NK-92 treated with Interleukin-12 subunit alpha and Interleukin-12 subunit beta, amount 100 ng/mL, for 24 hours (cell line): ENCODE data around the gene USO1.
"Not testable (repeated sequence)": the region's sequence is repeated elsewhere in the genome, so short reads cannot be mapped to it uniquely, and the experiment has no call there.

Source experiments
- DNase-seq: peaks from one replicate; lab custom pipeline; 2025; lab: John Stamatoyannopoulos, UW

Gene USO1

DNA sequence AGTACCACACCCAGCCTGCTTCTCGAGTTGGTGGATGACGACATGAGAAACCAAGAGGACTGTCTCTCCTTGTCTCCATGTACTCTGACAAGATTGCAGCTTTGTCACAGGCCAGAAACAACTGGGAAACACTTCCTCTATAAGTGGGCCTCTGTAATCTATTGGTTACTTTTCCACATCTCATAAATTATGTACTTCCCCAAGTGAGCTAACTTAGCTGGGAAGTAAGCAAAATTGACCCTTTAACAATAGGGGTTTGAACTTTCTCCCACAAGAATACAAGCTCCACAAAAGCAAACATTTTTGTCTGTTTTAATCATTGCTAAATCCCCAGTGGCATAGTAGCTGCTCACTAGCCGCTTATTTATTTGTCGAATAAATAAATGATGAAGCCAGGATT, 14.1 kb upstream of the USO1 start:
- DNase-seq: no peak

DNA sequence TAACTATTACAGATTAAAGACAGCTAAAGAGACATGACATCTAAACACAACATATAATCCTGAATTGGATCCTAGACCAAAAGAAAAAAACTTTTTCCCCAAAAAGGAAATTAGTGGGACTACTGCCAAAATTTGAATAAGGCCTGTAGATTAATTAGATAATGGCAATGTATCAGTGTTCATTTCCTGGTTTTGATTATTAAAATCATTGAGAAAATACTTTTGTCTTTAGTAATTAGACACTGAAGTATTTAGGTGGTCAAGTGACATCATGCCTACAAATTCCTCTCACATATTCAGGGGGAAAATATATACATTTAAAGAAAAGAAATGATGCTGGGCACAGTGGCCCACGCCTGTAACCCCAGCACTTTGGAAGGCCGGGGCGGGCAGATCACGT, 10.4 kb upstream of the USO1 start:
- DNase-seq: no peak

DNA sequence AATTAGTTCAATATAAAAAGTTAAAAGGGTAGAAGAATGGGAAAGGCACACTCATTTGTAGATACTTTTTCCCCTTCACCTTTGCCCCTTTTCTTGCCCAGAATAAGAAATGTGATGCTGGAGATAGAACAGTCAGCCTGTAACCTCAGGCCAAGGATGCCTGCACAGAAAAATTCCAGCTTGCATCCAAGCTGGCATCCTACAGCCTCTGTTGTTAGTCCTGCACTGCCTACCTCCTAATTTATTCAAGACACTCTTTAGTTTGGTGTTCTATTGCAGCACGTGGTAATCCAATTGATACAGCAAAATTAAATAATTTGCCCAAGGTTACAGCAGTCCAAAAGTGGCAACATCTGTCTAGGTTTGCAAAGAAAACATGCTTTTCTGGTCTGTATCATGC, 9.7 kb upstream of the USO1 start:
- no peak for DNase-seq

DNA sequence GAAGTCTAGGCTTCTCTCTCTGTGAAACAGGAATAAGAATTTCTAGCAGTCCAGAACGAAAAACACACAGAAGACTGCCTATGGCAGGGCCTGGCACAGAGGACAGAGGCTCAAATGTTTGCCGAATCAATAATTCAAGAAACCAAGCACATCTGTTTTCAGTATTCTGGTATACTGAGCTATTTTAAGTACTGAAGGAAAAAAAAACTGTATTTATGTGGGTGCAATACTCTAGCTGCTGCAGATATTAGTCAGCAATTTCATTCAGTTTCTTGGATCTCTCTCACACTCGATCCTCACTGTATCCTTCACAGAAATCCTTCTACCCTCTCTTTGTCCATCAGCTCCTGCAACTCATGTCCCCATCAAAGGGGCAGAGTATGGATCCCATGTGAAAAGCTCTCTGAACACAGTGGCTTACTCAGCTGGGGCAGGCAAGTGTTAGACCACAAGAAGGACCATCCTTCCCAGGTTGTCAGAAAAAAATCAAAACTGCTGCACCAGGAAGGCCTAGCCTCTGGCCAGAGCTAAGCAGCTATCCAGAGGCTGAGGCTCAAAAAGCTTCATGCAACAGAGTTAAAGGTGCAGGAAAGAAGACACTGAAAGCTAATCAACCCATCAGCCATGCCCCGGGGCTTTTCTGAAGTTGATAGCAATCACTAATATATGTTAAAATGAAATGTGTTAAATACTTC, 9.1 kb upstream of the USO1 start:
- DNase-seq: no peak

DNA sequence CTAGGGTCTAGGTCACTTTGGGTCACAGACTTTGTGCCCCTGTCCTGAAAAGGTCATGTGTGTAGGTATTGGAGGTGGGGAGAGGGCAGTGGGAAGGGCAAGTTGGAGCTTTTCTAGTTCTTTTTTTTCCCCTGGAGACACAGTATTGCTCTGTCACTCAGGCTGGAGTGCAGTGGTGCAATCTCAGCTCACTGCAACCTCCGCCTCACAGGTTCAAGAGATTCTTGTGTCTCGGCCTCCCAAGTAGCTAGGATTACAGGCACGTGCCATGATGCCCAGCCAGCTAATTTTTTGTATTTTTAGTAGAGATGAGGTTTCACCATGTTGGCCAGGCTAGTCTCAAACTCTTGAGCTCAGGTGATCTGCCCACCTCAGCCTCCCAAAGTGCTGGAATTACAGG, 8.3 kb upstream of the USO1 start:
- not testable (repeated sequence) for DNase-seq

DNA sequence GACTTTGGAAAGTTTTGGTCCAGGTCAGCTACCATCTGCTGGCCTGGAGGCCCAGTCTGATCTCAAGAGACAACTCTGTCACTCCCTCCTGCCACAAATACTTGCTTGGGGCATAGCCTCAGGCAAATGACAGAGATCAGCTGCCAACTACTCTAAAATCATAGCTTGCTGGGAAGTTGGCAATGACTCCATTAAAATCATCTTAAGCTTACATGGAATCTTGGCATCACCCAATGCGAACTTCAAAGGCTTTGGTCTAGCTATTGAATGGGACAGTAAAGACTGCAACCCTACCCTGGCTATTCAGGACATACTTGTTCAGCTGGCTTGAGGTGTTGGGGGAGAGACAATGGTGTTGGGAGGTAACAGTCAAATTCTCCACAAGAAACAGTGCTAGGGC, 7.0 kb upstream of the USO1 start:
- no peak for DNase-seq

DNA sequence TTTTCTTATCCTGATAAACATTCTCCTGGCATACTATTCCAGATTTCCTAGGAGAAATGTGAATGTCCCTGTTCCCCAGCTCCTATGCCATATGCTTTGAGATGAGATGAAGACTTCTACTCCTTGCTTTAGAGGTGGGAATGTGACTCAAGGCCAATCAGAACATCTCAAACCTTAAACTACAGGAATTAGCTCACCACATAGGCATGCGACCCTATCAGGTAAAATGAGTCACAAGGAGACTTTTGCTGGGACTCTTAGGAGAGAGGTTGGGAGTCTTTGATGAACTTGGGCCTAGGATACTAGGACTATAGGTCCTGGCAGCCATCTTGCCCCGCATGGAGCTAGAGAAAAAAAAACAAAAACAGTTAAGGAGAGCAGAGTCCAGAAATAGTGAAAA, 5.8 kb upstream of the USO1 start:
- DNase-seq: no peak

DNA sequence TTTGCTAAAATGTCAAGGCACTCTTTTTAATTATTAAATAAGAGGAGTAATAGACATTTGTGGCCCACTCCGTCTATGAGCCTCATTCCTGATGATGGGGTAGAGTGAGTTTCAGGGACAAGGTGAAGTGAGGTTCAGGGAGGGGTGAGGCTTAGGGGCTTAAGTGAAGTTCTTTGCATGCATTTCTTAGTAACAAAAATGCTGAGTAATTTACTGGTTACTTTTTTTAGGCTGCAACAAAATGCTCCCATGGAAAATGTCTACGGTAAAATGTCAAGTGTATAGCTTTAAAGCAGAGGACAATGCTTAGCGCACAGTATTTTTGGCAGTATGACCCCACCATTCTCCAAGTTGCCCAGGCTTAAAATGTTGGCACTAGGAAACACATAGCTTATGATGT, 2.0 kb upstream of the USO1 start:
- DNase-seq: no peak

DNA sequence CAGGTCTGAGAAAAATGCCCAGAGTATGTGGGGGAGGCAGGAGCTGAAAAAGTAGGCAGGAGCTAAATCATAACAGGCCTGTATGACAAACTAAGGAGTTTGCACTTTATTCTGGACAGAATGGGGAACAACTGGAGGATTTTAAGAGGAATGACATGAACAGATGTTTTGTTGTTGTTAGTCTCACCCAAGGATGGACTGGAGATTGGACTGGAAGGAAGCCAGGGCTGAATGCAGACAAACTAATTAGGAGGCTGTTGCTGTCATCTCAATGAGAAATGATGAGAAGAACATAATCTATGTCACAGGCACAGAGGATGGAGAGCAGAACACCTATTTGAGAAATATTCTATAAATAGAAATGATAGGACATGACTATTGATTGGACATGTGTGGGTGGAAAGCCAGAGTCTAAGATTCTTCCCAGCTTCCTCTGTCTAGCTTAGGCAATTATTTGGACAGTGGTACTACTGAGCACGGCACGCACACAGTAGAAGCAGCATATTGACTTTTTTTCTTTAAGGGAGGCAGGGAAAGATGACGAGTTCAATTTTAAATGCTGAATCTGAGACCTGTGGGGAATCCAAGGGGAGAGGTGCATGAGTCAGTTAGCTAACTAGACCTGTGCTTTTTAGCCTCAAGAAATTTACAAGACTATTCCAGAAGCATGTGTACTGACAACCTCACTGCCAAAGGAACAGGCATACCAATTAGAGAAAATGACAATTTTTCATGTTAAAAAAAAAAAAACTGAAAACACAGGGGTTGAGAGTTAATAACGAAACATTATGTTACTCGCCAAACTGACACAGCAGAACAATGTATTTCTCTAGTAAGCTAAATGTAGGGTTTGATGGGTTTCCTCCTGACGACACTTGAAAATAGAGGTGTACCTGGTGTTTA, 963 bp upstream of the USO1 start:
- DNase-seq: no peak

DNA sequence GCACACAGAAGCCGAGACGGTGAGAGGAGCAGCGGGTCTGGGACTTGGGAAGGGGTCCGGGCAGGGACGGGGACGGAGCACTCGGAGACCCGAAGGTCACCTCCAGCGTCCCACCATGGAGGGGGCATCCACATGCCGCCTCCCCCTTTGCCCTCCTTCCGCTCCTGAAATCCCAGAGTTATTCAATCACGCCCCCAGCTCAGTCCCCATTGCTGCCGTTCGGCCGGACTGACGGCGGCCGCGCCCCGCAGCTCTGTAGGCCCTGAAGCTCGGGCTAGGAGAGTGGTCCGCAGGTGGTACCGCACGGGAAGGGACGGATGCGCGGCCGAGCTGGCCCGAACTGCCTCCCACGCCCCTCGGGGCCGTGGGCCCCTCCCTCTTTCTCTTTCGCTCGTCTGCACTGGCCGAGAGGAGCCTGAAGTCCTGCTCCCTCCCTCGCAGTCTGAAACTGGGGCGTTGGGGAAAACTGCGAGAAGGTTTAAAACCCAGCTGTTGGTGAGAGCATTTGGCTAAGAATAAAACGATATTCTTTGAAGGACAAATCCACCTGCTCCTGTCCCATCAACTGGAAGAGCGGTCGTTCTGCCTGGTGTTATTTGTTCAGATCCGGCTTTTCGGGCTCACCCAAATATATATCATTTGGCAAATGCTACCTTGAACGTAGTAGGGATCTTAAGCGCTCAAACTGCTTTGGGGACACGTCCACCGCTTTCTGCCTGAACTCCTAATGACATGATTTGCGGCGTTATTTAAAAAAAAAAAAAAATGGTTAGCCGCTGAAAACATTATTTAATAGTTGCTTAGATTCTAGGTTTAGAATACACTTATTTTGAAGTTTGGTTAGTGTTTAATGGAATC, 719 bp downstream of the USO1 start:
- no peak for DNase-seq

DNA sequence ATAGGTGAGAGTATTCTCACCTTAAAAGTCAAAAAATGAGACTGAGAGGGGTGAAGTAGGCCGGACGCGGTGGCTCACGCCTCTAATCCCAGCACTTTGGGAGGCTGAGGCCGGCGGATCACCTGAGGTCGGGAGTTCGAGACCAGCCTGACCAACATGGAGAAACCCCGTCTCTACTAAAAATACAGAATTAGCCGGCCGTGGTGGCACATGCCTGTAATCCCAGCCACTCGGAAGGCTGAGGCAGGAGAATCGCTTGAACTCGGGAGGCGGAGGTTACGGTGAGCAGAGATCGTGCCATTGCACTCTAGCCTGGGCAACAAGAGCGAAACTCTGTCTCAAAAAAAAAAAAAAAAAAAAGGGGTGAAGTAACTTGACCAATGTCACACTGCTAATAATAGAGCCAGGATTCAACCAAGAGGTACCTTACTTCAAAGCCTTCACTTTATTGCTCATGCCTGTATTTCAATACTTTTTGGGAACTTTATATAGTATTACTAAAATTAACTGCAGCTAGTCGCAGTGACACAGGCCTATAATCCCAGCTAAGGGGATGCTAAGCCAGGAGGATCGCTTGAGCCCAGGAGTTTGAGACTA, 1.7 kb downstream of the USO1 start:
- DNase-seq: not testable (repeated sequence)

DNA sequence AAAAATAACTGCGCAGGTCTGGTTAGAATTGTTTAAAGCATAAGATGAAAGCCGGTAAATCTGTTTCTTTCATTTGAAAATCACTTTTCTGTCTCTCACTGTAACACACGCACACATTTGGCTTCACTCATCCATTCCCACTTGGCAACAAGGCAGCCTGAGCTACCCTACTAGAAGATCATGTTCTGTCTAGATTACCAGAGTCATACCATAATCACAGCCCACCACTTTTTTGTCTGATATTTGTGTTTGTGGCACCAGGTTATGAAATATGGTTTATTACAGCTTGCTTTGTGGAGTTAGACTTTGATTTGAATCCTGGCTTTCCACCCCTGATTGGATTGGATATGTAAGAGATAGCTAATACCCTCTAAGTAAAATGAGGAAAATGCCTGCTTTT, 2.2 kb downstream of the USO1 start:
- DNase-seq: no peak

DNA sequence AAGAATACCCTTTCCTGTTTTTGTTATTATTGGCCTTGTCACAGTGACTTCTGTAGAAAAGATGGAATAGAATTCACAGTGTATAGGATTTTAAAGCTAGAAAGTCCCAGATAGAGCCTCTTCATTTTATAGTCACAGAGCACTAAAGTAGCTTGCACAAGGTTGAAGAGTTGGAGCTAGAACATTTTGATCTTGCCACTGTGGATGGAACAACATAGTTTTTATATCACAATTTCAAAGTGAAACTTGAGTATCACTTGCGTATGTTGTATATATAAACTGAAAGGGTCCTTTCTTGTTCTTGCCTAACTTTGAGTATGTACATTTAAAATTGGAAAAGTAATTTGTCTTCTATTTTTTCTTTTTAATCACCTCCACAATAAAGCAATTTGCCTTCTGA, 2.7 kb downstream of the USO1 start:
- DNase-seq: no peak

DNA sequence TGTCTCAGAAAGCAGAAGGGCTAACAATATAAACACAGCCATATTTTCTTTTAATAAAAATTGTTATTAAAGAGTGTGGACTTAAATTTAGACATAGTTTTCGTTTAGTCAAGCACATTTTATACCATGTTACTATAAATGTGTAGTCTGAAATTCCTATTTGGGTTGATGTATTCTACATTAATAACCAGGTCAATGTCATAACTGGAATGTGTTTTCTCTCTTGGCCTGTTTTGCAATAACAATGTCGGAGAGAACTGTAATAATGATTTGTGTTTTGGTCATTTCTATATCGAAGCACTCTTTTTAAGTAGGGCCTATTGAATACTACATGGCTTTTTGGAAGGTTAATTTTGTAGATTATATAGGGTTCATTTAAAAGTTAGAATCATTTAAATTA, 5.5 kb downstream of the USO1 start:
- no peak for DNase-seq

DNA sequence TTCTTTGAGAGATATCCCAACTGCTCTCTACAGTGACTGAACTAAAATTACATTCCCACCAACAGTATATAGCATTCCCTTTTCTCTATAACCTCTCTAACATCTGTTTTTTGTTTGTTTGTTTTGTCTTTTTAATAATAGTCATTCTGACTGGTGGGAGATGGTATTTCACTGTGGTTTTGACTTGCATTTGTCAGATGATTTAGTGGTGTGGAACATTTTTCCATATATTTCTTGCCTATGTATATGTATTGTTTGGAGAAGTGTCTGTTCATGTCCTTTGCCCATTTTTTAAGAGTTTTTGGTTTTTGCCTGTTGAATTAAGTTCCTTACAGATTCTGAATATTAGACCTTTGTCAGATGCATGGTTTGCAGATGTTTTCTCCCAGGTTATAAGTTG, 9.0 kb downstream of the USO1 start:
- DNase-seq: no peak

DNA sequence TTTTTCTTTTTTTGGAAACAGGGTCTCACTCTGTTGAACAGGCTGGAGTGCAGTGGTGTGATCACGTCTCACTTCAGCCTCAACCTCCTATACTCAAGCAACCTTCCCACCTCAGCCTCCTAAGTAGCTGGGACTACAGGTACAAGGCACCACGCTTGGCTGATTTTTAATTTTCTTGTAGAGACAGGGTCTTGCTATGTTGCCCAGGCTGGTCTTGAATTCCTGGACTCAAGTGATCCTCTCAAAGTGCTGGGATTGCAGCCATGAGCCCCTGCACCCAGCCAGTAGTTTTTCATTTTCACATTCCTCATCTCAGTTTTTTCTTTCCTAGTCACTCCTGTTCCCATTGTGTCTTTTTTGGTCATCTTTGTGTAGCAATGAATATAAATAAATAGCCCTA, 11.1 kb downstream of the USO1 start:
- DNase-seq: no peak

DNA sequence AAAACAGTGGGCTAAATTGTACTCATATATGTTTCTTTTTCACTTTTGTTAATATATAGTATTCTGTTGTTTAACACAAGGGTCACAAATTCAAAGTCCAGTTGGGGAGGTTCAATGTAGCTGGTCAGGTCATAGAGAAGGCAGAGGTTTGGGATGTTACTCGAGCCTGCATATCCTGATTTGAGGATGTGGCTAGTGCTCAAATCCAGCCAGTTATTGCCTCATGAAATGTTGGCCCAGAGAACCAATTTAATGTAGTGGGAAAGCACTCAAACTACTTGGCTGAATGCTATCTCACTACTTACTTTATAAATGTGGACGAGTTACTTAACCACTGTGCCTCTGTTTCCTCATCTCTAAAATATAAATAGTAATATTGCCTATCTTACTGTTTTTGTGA, 12.5 kb downstream of the USO1 start:
- DNase-seq: no peak

DNA sequence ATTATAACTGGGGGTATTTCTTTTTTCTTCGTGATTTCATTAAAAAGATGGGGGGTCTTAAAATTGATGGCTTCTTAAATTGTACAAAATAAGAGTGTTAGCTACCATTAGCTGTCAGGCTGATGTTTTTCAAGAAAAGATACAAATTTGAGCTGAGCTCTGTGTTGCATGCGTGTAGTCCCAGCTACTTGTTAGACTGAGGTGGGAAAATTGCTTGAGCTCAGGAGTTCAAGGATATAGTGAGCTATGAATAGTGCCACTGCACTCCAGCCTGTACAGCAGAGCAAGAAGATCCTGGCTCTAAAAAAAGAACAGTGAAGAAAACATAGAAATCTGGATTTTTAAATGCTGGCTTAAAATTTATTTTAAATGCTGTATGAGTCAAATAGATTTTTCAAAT, 13.0 kb downstream of the USO1 start:
- DNase-seq: no peak

DNA sequence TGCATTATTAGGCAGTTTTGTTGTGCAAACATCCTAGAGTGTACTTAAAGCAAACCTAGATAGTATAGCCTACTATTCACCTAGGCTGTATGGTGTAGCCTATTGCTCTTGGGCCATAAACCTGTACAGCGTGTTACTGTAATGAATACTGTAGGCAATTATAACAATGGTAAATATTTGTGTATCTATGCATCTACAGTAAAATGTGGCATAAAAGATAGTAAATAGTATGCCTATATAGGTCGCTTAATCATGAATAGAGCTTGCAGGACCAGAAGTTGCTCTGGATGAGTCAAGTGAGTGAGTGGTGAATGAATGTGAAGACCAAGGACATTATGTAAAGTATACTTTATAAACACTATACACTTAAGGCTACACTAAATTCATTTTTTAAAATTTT, 16.6 kb downstream of the USO1 start:
- no peak for DNase-seq

DNA sequence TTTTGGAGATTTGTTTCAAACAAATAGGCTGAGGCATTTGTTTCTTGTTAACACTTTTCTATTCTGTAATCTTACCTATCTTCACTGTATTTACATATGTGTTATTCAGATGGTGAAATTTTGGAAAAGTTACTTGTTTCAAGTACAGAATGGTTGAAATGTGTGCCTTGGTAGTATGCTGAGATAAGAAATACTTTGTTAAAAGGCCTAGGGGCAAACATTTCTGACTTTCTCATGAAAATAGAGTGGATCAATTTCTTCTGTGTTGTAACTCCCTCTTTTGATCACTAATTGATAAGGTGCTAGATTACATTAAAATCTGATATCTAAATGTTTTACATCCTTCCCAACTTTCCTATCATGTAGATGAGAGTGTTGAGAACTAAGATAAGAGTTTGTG, 18.1 kb downstream of the USO1 start:
- no peak for DNase-seq

DNA sequence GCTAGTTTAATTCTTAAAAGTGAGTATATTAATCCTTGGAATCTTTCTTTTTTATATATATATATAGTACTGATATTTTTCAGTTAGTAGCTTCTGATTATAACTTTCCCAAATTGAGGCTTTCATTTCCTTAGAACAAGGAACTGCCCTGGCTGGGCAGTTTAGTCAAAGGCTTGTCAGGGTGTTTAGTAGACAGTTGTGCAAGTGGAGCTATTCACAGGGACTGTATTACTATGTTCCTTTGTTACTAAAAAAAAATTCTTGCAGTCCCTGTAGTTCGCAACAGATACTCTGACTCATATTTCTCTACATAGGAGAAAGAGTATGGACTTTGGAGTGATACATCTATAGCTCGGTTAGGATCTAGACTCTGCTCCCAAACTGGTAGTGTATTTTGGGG, 20.8 kb downstream of the USO1 start:
- DNase-seq: no peak

DNA sequence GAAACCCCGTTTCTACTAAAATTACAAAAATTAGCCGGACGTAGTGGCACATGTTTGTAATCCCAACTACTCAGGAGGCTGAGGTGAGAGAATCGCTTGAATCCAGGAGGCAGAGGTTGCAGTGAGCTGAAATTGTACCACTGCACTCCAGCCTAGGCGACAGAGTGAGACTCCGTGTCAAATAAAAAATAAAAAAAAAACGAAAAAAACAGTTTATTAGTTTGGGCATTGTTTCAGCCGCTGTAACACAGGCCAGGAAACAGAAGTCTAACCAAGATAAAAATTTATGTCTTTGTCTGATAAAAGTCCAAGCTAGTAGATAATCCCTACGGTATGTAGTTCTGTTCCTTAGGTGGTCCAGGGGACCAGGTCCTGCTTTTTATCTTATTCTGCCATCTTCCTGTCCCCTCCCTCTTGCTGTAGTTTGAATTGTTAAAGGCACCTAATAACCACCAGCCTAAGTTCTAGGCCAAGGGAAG, 21.4 kb downstream of the USO1 start:
- DNase-seq: no peak
